ENCODE data around the gene COA8.

COA8 gene

GRCh38 chr14:103526247-103526913 is 36.4 kb upstream of the COA8 start:
- DNase-seq (ENCODE audit: low spot score) = no peak

GRCh38 chr14:103526914-103527248 is 35.9 kb upstream of the COA8 start:
- DNase-seq (ENCODE audit: low spot score) = no peak

GRCh38 chr14:103527408-103528145 is 35.2 kb upstream of the COA8 start:
- no peak for DNase-seq (ENCODE audit: low spot score)

- DNase-seq (ENCODE audit: low spot score) = no peak
These were observed 34.6 kb upstream of the COA8 start for GRCh38 chr14:103528146-103528586.

- peak; percentile 99 for DNase-seq (ENCODE audit: low spot score)
These were observed 34.0 kb upstream of the COA8 start, which contains the start of gene TRMT61A for GRCh38 chr14:103528587-103529382. Gene TRMT61A (plus strand): TSS chr14:103529196. CDS start chr14:103529979, 783 bp downstream.

- DNase-seq (ENCODE audit: low spot score) = no peak
These were observed 33.1 kb upstream of the COA8 start for GRCh38 chr14:103529383-103530365.

GRCh38 chr14:103530390-103530789 is 32.4 kb upstream of the COA8 start:
- peak; percentile 89 for DNase-seq (ENCODE audit: low spot score)

GRCh38 chr14:103530831-103531230 is 31.9 kb upstream of the COA8 start:
- DNase-seq (ENCODE audit: low spot score) = no peak

GRCh38 chr14:103531421-103532215 is 31.1 kb upstream of the COA8 start:
- no peak for DNase-seq (ENCODE audit: low spot score)

GRCh38 chr14:103532216-103533136 is 30.3 kb upstream of the COA8 start:
- DNase-seq (ENCODE audit: low spot score) = no peak

- no peak for DNase-seq (ENCODE audit: low spot score)
These were observed 29.4 kb upstream of the COA8 start for GRCh38 chr14:103533137-103533998.

GRCh38 chr14:103533999-103534575 is 28.7 kb upstream of the COA8 start:
- DNase-seq (ENCODE audit: low spot score) = no peak

GRCh38 chr14:103534576-103535061 is 28.1 kb upstream of the COA8 start:
- no peak for DNase-seq (ENCODE audit: low spot score)

GRCh38 chr14:103535081-103535890 is 27.5 kb upstream of the COA8 start:
- DNase-seq (ENCODE audit: low spot score) = no peak

- no peak for DNase-seq (ENCODE audit: low spot score)
These were observed 26.7 kb upstream of the COA8 start for GRCh38 chr14:103535891-103536565.

GRCh38 chr14:103536693-103537092 is 26.1 kb upstream of the COA8 start:
- DNase-seq (ENCODE audit: low spot score) = no peak

Measured in iPS-NIHi11 (cell line).